GM20000 (cell line): ENCODE data around the gene CADPS2.

ENCODE experiments used
- DNase-seq: peaks from one replicate; pipeline ENCODE4 v3.0.0; 2012; ENCODE audit warnings: low spot score
- TF ChIP-seq, protein P1 (sequence below): IDR thresholded peaks from 2 replicates; pipeline ENCODE4 v1.5.1; 2012; ENCODE audit warnings: mild to moderate bottlenecking, control low read depth; ENCODE audit errors: extremely low read depth, missing control alignments

The CADPS2 gene

DNA sequence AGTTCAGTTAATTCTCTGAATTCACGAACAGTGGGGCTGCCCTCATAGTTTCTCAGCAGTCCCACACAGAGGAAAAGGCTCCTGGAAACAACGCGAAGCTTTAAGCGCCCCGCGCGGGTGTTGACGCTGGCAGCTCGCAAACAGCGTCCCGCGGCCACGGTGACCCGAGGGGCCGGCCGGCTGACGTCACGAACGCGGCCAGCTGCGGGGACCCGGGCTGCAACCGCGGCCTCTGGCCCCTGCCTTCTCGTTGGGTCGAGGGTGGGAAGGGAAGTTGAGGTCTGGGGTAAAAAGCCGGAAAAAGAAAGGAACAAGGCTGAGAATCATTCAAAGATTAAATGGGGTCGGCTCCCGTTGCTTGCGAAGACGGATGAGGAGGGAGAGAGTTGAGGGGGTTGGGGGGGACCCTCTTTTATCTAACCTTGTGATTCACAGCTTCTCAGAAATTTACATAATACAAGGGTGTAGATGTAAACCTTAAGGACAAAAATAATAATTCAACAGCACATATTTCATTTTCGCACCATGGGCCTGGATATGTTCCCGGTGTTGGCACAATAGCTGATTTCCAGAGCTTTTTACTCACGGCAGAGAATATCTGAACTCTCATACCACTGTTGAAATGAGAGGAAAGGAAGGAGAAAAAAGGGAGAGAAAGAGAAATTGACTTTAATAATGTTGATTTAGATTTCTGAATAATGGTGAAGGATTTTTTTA is 574.4 kb downstream of the CADPS2 start:
- no peak for DNase-seq
- TF ChIP-seq, protein P1, sequence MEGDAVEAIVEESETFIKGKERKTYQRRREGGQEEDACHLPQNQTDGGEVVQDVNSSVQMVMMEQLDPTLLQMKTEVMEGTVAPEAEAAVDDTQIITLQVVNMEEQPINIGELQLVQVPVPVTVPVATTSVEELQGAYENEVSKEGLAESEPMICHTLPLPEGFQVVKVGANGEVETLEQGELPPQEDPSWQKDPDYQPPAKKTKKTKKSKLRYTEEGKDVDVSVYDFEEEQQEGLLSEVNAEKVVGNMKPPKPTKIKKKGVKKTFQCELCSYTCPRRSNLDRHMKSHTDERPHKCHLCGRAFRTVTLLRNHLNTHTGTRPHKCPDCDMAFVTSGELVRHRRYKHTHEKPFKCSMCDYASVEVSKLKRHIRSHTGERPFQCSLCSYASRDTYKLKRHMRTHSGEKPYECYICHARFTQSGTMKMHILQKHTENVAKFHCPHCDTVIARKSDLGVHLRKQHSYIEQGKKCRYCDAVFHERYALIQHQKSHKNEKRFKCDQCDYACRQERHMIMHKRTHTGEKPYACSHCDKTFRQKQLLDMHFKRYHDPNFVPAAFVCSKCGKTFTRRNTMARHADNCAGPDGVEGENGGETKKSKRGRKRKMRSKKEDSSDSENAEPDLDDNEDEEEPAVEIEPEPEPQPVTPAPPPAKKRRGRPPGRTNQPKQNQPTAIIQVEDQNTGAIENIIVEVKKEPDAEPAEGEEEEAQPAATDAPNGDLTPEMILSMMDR: no peak

DNA sequence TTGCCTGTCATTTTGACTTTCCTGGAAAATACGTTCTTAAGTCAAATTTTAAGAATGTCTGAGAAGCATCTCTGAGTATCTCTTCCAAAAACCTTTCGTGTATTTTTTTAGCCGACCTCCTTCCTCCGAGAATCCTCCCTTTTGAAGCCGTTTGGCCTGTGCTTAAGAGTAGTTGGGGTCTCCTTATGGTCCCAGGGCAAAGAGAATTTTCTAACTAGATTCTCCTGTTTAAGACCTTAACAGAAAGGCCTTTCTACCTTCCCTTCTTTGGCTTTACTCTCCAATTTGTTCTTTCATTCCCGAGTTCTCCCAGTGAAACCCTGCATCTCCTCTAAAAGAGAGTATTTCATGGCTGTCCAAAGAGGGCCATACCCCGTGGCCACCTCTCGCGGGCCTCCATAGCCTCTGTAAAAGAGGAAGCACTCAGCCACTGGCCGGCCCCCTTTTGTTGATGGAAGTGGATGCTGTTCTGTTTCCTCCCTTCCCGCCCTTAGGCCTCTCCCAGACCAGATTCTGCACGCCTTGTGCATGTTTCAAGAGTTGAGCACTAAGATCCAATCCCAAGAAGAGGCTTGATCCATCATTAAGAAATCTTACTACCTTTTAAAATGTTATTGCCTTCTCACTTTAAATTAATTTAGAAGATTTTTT is 575.1 kb downstream of the CADPS2 start:
- TF ChIP-seq, protein P1: no peak
- DNase-seq: no peak

DNA sequence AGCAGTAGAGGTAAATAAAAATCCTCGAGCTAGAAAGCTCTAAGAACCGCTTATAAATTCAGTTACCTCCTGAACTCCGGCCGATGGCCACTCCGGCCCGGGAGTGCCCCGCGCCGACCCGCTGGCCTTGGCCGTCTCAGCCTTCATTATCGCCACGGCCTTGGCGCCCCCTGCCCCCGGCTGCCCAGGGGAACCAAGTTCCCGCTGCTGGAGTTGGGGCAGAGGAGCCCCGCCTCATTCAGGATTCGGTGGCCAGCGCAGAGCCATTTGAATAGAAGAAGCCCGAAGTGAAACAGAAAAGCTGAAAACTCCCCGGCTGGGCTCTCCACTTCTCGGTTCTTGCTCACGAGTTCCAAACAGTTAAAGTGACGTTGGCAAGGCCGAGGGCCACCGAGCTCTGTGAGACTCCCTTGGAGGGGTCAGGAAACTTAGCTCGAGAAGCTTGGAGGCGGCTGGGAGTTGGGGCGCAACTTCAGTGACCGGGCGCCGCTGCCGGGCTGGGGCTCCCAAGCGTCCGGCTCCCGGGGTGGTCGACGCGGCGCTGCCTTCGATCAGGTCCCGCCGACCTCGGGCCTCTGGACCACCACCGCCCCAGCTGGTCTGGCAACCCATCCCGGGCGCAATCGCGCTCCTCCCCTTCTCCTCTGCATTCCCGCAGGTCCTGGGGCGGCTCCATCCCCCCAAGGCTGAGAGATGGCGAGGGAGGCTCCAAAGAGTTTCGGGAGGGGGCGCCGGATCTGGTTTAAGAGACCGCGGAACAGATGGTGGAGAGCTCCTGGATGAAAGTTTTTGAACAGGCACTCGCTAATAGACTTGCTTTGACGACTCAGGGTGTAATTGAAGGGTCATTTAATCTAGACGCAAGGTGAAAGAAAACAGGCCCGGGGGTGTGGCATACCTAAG is 575.9 kb downstream of the CADPS2 start:
- TF ChIP-seq, protein P1: no peak

DNA sequence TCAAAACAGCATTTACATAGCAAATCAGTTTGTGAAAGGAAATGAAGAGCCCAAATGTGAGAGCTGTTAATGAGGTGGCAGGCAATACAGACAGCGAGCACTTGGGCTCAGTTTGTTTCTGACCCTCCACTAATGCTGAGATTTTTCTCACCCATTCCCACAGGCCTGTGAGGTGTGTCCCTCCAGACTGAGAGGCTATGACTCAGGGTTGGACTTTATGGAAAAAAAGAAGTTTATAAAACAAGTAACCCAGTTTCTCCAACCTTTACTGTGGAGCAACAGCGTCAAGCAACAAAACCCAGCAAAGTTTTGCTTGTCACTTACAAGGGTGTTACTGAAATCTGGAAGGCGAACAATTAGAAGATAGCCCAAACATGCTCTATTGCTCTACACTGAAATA is 576.8 kb downstream of the CADPS2 start:
- TF ChIP-seq, protein P1: no peak
- no peak for DNase-seq

More for the DNA sequence above, 575.9 kb downstream of the CADPS2 start:
- no peak for DNase-seq

DNA sequence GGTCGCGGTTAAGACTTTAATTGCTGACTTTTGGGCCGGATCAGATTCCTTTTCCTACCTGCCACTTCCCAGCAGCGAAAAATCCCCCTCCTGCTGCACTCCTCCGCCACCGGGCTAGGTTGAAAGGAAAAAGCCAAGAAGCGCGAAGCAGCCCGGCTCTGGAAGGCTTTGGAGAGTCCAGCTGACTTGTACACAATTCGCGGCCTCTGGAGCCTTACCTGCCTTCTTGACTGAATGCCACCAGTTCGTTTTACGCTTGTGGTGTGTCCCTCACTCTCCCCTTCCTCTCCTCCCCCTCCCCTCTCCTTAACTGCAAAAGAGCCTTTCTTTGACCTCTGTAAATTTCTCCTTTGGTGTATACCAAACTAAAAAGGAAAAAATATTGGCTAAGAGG is 579.0 kb downstream of the CADPS2 start:
- DNase-seq: no peak
- TF ChIP-seq, protein P1: no peak

DNA sequence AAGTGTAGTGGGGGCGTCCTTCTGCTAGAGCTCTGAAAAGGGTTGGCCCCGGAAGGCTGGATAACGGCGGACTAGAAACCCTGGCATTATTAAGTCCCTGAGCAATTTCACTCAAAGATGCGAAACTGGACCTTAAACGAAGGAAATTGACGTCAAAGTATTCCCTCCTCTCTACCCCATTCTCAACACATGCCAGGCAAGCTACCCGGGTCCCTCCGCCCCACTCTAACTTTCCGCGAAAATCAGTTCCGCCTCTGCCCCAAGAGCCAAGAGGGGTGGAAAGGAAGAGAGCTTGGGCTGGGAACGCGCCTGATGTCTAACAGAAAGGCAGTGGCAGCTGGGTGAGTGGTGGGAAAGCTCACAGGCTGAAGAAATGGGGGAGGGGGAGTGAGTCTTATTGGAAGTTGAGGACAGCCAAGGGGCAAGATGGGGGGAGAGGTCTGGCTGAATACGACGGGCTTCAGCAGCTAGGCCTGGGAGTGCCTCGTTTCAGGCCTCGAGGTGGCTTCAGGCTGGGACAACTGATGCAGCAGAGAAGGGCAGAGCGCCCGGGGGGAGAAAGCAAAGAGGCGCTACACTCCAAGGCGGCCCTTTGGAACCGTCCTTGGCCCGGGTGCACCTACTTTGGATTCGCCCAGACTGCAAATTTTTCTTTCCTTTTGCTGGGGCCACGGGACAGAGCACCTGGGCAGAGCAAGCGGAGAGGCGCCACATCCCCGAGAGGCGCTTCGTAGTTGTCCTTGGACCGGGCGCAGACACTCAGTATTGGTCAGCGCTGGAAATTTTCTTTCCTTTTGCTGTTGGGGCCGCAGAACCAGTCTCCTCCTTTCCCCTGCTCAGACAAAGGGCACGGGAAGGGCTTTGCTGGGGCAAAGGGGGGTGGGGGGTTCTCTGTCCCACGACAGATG is 579.7 kb downstream of the CADPS2 start:
- TF ChIP-seq, protein P1: no peak
- no peak for DNase-seq
